GM19467 (cell line): ENCODE results near the gene IL12A.

Experiments used
- ATAC-seq: cut with Tn5 transposase; IDR thresholded peaks from one replicate; pipeline ENCODE4 v1.9.1; 2021; ENCODE audit warnings: mild to moderate bottlenecking, moderate library complexity; ENCODE audit not compliant: unreplicated experiment

Gene IL12A

GRCh38 chr3:159989973-159990846 lies 1.6 kb downstream of the IL12A start:
- no peak for ATAC-seq

DNA sequence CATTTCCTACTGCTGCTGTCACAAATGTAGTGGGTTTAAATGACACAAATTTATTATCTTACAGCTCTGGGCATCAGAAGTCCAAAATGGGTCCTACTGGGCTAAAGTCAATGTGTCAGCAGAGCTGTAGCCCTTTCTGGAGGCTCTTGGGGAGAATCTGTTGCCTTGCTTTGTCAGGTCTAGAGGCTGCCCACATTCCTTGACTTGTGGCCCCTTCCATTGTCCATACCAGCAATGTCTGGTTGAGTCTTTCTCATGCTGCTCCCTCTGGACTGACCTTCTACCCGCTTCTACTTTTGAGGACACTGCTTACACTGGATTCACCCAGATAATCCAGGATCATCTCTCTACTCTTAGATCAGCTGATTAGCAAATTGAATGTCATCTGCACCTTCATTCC lies 3.0 kb downstream of the IL12A start:
- no peak for ATAC-seq

DNA sequence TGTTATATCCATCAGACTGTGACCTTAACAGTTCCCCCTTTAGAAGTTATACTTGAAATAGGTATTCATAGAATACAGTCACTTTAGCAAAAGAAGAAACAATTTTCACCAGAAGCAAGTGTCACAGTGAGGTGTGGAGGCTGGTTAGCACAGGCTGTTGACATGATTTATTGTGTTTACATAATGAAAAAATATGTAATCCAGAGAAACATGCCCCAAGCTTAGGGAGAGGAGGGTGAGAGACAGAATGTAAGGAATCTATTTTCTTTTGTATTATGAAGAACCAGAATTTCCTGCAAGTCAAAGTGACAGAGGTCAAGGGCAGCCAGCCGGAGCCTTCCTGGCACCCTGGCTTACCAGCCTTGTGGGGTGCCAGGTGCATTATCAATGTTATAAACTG lies 4.0 kb downstream of the IL12A start:
- ATAC-seq: no peak

GRCh38 chr3:159994182-159994581 lies 5.5 kb downstream of the IL12A start:
- ATAC-seq: no peak

DNA sequence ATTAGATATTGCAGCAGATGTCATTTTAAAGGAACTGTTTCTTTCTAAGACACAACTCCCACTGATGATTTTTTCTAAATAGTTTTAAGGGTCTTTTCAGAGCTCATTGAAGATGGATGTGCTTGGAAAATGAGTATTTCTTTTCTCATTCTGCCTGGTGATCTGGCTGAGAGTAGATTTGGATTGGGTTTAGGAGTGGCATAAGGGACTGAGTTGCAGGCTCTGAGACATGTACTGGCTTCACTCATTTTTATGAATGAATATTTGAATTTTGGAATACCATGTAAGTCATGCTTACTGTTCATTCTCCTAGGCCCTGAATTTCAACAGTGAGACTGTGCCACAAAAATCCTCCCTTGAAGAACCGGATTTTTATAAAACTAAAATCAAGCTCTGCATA lies 6.5 kb downstream of the IL12A start:
- ATAC-seq: no peak

DNA sequence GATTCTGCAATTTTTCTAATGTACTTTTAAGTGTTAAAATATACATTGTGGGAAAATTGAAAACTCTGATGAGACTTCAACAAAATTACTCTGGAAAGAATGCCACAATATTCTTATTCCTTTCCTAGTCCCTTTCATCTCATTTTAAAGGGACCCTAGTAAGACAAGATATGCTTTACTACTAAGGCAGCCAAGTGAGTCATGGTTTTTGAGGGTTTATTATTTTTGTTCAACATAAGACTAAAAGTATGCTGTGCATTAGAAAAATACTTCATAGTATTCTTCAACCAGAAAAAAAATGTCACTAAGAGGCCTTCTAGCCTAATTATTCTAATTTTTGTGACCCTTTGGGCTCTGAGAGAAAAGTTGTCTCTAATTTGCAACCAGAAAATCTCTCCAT lies 7.4 kb downstream of the IL12A start:
- no peak for ATAC-seq

- no peak for ATAC-seq
Measured at GRCh38 chr3:159996959-159997358, 8.3 kb downstream of the IL12A start.

- no peak for ATAC-seq
Measured at GRCh38 chr3:160001148-160001760, 12.6 kb downstream of the IL12A start.

DNA sequence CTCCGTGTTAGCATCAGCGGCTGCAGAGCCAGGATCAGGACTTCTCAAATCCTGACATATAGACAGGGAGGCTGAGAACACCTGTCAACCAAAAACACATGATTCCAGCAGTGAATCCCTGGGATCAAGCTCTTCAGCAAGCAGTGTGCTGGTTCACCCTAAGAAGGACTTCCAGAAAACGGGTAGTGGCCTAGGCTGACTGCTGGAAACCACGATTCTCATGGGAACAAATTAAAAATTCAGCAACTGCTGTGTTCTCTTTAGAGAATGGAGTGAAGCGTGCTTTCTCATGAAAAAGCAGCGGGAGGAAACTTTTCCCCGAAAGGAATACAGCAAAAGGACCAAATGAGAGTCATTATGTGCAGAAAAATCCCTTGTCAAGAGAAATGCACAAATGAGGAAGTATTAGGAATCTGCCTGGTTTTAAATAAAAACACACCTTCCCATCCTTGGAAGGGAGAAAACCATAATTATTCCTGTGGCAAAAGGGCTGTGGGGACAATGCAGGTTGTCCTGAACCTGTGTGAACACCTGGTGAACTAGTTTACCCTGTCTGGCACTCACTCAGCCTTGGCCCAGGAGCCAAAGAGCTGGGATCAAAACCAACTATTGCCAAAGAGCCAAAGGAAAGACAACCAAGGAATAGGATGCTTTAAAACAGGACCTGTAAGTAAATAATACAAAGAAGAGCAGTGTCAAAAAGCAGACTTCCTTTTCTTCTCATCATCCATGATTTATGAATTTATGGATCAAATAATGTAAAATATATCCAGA lies 13.4 kb downstream of the IL12A start:
- no peak for ATAC-seq

GRCh38 chr3:160003520-160004128 lies 15.0 kb downstream of the IL12A start:
- peak; percentile 83 for ATAC-seq

- no peak for ATAC-seq
Measured at GRCh38 chr3:160005004-160005403, 16.4 kb downstream of the IL12A start.

- ATAC-seq: peak; percentile 36
Measured at GRCh38 chr3:160006282-160007163, 17.9 kb downstream of the IL12A start.

- ATAC-seq: no peak
Measured at GRCh38 chr3:160008961-160009360, 20.3 kb downstream of the IL12A start.

- ATAC-seq: no peak
Measured at GRCh38 chr3:160009525-160009924, 20.9 kb downstream of the IL12A start.

DNA sequence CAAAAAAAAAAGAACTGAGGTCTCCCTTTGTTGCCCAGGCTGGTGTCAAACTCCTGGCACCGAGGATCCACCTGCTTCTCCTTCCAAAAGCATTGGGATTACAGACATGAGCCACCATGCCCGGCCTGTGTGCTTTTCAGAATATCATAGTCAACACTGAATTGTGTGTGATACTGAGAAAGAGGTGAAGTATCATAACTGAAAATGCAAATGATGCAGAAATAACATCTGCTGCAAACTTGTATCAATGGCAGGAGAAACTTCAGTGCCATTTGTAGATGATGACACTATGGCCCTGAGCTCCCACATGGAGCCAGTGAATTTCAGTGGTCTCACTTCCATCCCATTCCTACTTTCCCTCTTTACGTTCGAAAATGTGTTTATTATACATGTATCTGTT lies 21.9 kb downstream of the IL12A start:
- peak; percentile 59 for ATAC-seq

GRCh38 chr3:160012108-160012507 lies 23.5 kb downstream of the IL12A start:
- ATAC-seq: peak; percentile 83

- ATAC-seq: no peak
Measured at GRCh38 chr3:160016972-160017371, 28.3 kb downstream of the IL12A start.

GRCh38 chr3:160018959-160019358 lies 30.3 kb downstream of the IL12A start:
- ATAC-seq: no peak

DNA sequence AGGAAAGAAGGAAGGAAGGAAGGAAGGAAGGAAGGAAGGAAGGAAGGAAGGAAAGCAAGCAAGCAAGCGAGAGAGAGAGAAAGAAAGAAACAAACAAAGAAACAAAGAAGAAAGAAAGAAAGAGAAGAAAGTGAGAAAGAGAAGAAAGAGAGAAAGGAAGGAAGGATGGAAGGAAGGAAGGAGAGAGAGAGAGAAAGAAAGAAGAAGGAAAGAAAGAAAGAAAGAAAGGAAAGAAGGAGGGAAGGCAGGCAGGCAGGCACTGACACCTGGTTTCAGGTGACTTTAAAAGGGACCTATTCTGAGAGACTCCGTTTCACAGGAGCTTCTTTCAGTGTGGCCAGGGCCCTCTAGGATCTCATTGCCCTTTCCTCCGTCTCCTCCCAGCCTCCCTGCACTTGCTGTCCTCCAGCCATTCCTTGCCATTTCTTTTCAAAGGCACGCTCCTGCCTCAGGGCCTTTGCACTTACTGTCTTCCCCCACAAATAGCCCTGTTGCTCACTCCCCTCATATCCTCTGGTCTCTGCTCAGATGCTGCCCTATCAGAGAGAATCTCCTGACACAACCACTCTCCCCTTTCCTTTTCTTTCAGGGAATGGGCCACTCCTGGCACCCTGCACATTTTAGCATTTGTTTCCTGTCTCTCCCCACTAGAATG lies 31.5 kb downstream of the IL12A start:
- no peak for ATAC-seq

- ATAC-seq: no peak
Measured at GRCh38 chr3:160022068-160022467, 33.4 kb downstream of the IL12A start.
